GM23248 (cell line): ENCODE results near the gene AFDN.

Experiments
- EZH2 ChIP-seq: fragments of 200-600 bp; sonication (generic); IDR thresholded peaks from 2 replicates; pipeline ENCODE4 v1.6.1; 2018; ENCODE audit warnings: antibody characterized with exemption, mild to moderate bottlenecking; ENCODE audit not compliant: insufficient read depth, poor library complexity, severe bottlenecking
- EZH2phosphoT487 ChIP-seq: fragments of 200-600 bp; sonication (generic); IDR thresholded peaks from 2 replicates; pipeline ENCODE4 v1.6.1; 2018; ENCODE audit warnings: antibody characterized with exemption, moderate library complexity, mild to moderate bottlenecking, low read depth; ENCODE audit not compliant: insufficient read depth

DNA sequence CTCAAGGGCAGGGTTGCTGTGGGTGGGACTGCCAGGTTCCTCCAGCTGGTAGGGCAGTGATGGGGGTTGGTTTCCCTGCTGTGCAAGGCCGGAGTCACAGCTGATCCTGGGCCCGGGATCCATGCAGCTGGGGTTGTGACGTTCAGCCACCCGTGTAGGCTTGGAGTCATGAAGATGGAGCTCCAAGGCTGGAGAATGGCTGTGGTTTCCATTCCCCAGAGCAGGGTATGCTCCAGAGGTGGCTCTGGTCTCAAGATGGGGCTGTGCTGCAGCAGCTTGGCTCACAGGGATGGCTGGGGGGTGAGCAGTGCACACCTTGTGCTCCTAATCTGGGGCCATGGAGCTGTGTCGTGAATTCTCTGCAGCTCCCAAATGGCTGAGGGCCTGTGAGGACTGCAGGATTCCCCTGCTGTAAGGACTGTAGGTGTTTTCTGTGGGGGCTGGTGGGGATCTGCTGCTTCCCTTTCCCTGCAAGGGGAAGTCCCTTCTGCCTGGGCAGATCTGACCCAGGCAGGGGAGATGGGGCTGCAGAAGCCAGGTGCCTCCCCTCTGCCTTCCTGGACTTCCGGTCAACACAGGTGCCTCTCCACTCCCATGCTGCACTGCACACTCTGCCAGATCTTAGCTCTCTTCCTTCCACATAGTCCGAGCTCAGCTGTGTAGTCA is 186.7 kb downstream of the AFDN start:
- no peak for TF ChIP-seq EZH2phosphoT487
- TF ChIP-seq EZH2, result no peak
